Caki2 (cell line): ENCODE measurements around the gene DPYD. TPM values are rescaled to one million over a fixed set of nuclear protein-coding genes. Genes with fewer than 3 reads are reported as not detected.

ENCODE experiments used
- DNase-seq: peaks from one replicate; pipeline ENCODE4 v3.0.0-alpha.2; 2015; ENCODE audit warnings: low read depth
- in situ Hi-C: cut with HindIII; loops from 2 replicates; pipeline ENCODE4 v1.10.0; 2016; ENCODE audit warnings: low sequenced_read_pairs, low pct_unique_long_range_greater_than_20kb, mixed read lengths
- total RNA-seq: library from RNA; depleted of rRNA; stranded (reverse); fragments of >200 nt; shearing (Covaris generic); gene quantifications from 2 replicates; pipeline ENCODE4 v1.2.3, GENCODE V29; 2014; ENCODE audit warnings: low replicate concordance

Gene DPYD
- total RNA-seq, 1 experiment from 2014 or later = 2.2 TPM

DNA sequence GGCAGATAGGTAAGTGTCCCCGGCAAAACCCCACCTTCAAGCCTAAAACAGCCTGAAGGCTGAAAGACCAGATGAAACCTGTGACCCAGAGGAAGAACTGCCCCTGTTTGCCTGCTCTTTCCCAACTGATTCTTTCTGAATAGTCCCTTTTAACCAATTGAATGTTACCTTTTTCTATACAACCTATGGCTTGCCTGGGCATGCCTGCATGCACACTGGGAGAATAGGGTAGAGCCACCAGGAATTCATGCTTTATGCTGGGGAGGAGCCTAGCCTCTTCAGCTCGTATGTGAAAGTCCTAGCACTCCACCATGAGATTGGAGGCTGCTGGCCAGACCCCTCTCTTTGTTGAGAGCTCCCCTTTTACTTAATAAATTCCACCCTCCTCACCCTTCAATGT lies 859.2 kb downstream of the DPYD start:
- peak; percentile 2 for DNase-seq
- in situ Hi-C loops = no loop called here

DNA sequence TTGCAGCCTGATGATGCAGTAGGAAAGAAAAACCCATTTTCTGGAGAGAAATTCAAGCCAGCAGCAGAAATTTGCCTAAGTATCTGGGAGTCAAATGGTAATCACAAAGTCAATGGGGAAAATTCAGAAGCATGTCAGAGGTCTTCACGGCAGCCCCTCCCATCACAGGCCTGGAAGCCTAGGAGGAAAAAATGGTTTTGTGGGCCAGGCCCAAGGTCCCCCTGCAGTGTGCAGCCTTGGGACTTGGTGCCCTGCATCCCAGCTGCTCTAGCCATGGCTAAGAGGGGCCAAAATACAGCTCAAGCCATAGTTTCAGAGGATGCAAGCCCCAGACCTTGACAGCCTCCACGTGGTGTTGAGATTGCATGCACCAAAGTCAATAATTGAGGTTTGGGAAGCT lies 864.4 kb downstream of the DPYD start:
- DNase-seq = no peak
- in situ Hi-C loops = no loop called here

- DNase-seq = no peak
- in situ Hi-C loops = no loop called here
These were observed 867.6 kb downstream of the DPYD start for GRCh38 chr1:97053268-97053667.

GRCh38 chr1:97051823-97052222 lies 869.0 kb downstream of the DPYD start:
- no peak for DNase-seq
- in situ Hi-C loops = no loop called here

GRCh38 chr1:97050506-97050905 lies 870.3 kb downstream of the DPYD start:
- DNase-seq = no peak
- in situ Hi-C loops = no loop called here

GRCh38 chr1:97047421-97047793 lies 873.4 kb downstream of the DPYD start:
- in situ Hi-C loops = no loop called here
- no peak for DNase-seq

DNA sequence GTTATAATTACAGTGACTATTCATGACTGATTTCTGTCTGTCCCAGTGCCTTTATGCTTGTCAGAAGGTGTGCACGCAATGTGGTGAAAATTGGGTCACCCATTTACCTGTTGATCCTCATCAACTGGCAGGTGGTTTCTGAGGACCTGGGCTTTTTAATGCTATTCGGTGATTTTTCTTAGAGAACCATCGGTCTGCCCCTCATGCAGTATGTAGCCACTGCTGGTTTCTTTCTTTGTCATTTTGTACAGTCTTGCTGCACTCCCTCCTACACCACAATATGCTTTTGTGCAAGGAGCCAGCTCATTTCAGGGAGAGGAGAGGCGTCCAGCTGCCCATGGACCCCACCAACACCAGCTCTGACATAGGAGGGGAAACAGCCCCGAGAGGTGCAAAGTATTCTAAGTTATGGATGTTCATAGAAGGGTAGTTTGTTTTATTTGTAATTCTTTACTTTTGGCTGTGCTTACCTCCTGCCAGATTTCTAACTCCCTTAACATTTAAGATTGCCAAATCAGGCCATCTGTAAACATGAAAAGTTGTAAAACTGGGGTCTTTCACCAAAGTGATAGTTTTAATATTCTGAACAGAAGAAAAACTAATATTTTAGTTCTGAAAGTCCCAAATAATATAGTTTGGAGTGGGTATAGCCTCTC lies 873.9 kb downstream of the DPYD start:
- no peak for DNase-seq
- in situ Hi-C loops = no loop called here

- in situ Hi-C loops = no loop called here
- no peak for DNase-seq
These were observed 876.6 kb downstream of the DPYD start for GRCh38 chr1:97044159-97044760.

GRCh38 chr1:97042551-97042950 lies 878.3 kb downstream of the DPYD start:
- no peak for DNase-seq
- in situ Hi-C loops = no loop called here

DNA sequence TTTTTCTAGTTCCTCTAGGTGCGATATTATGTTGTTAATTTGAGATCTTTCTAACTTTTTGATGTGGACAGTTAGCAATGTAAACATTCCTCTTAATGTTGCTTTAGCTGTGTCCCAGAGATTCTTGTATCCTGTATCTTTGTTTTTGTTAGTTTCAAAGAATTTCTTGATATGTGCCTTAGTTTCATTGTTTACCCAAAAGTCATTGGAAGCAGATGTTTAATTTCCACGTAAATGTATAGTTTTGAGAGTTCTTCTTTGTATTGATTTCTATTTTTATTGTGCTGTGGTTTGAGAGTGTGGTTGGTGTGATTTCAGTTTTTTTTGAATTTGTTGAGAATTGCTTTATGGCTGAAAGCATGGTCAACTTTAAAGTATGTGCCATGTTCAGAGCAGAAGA lies 879.8 kb downstream of the DPYD start:
- in situ Hi-C loops = no loop called here
- no peak for DNase-seq

- DNase-seq = no peak
- in situ Hi-C loops = no loop called here
These were observed 882.4 kb downstream of the DPYD start for GRCh38 chr1:97038410-97038809.

DNA sequence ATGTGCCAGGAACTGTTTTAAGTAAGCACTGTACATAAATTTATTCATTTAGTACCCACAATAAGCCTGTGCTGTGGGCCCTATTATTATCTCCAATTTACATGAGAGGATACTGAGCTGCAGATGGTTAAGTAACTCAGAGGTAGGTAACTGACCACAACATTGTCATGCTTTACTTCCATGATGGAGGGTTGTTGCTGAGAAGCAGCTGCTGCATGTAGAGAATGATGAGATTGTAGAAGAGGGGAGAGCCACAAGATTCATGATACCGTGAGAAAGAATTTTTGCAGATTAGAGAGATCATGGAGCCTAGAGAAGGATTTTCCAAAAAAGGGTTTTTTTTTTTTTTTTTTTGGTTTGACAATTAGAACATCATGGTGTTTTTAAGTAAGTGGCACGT lies 886.2 kb downstream of the DPYD start:
- DNase-seq = no peak
- in situ Hi-C loops = no loop called here

DNA sequence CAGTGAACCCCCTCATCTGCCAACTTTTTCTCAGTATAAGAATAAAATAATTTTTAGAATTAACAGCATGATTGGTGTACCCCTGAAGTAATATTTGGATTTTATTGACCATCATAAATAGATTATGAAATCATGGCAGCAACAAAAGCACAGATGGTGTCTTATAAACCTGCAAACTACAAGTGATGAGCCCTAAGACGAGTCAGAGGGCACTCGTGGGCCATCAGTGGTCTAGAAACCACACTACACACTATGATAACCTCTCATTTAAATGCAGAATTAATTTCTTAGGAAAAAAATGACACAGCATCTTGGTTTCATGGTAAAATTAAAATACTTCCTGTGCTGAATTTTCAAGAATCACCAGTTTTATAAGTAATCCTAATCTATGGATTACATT lies 886.9 kb downstream of the DPYD start:
- DNase-seq = no peak
- in situ Hi-C loops = no loop called here
